Uterus (tissue), 2 donors: Measurements from ENCODE around the gene KLC4.

ENCODE experiments used
- CTCF ChIP-seq, 4 experiments: fragments of 200-600 bp in 2 of 4; fragments of 450-650 bp in 2 of 4; sonication (generic) in 2 of 4; IDR thresholded peaks; one replicate each; pipeline ENCODE4 v1.5.1; 2016 to 2019; ENCODE audit warnings: antibody characterized with exemption in 4 of 4, mild to moderate bottlenecking in 2 of 4, moderate library complexity in 1 of 4
- POLR2A ChIP-seq, 2 donors: fragments of 450-650 bp; IDR thresholded peaks; one replicate each; pipeline ENCODE4 v1.6.1; 2016; ENCODE audit warnings: antibody characterized with exemption in 2 of 2, mild to moderate bottlenecking in 1 of 2, moderate library complexity in 1 of 2

GRCh38 chr6:43122146-43122545, 62.7 kb downstream of the KLC4 start:
- TF ChIP-seq CTCF (IDR thresholded peaks at IDR 0.05) (no peak), POLR2A (IDR thresholded peaks at IDR 0.05) (no peak)
